OCI-LY7 (cell line): Measurements from ENCODE around the gene TMC2. TPM values are rescaled to one million over a fixed set of nuclear protein-coding genes. Genes with fewer than 3 reads are reported as not detected.

Experiments used
- BruUV-seq: library from RNA; stranded (reverse); fragments of 400-500 nt; replicated peaks from 2 replicates; lab custom pipeline; 2021; lab: Mats Ljungman, UMichigan
- CTCF ChIA-PET: fragments of 300-600 bp; sonication (Branson Sonifier 250); formaldehyde crosslinking; loops from one replicate; lab custom pipeline; 2022; ENCODE audit warnings: antibody characterized with exemption; ENCODE audit not compliant: unreplicated experiment; lab: Charles Lee
- POLR2A ChIA-PET: fragments of 300-600 bp; sonication (Branson Sonifier 250); formaldehyde crosslinking; loops from one replicate; lab custom pipeline; 2022; ENCODE audit warnings: antibody characterized with exemption; lab: Charles Lee
- DNase-seq: peaks from one replicate; pipeline ENCODE4 v3.0.0-alpha.2; 2015; ENCODE audit warnings: low spot score
- H2AFZ ChIP-seq: fragments of 200-600 bp; sonication (generic), shearing (Covaris generic); 2 replicates; pipeline ENCODE4 v1.6.1; 2014; ENCODE audit warnings: mild to moderate bottlenecking, antibody characterized with exemption, low read length, moderate library complexity
- H3K27ac ChIP-seq: fragments of 200-600 bp; sonication (generic); 2 replicates; pipeline ENCODE4 v1.5.1; 2014; ENCODE audit warnings: mixed run types, low read depth, mild to moderate bottlenecking, moderate library complexity, low read length, inconsistent platforms; ENCODE audit not compliant: poor library complexity, severe bottlenecking
- H3K36me3 ChIP-seq: fragments of 200-600 bp; sonication (generic); 2 replicates; pipeline ENCODE4 v1.6.1; 2014; ENCODE audit warnings: mild to moderate bottlenecking, antibody characterized with exemption, low read length, moderate library complexity, mixed read lengths; ENCODE audit not compliant: insufficient read depth
- H3K4me1 ChIP-seq: fragments of 200-600 bp; sonication (generic); 2 replicates; pipeline ENCODE4 v1.5.1; 2014; ENCODE audit warnings: mild to moderate bottlenecking, low read length; ENCODE audit not compliant: insufficient read depth, poor library complexity, severe bottlenecking
- H3K4me2 ChIP-seq: fragments of 200-600 bp; sonication (generic); 2 replicates; pipeline ENCODE4 v1.6.1; 2014; ENCODE audit warnings: mild to moderate bottlenecking, low read length
- H3K4me3 ChIP-seq: fragments of 200-600 bp; sonication (generic); 2 replicates; pipeline ENCODE4 v1.5.1; 2014; ENCODE audit warnings: mild to moderate bottlenecking, low read depth, low read length; ENCODE audit not compliant: poor library complexity, severe bottlenecking
- H3K79me2 ChIP-seq: fragments of 200-600 bp; sonication (generic); 2 replicates; pipeline ENCODE4 v1.6.1; 2016; ENCODE audit warnings: low read depth, mild to moderate bottlenecking, low read length, moderate library complexity, mixed read lengths; ENCODE audit not compliant: insufficient read depth
- H3K9me2 ChIP-seq: fragments of 200-600 bp; sonication (generic); 2 replicates; pipeline ENCODE4 v1.6.1; 2016; ENCODE audit warnings: mild to moderate bottlenecking, low read length, mixed read lengths; ENCODE audit not compliant: insufficient read depth
- H3K9me3 ChIP-seq: fragments of 200-600 bp; sonication (generic); 2 replicates; pipeline ENCODE4 v1.6.1; 2014; ENCODE audit warnings: mild to moderate bottlenecking, mixed run types, low read length, mixed read lengths
- H4K20me1 ChIP-seq: fragments of 200-600 bp; sonication (generic); 2 replicates; pipeline ENCODE4 v1.6.1; 2014; ENCODE audit warnings: mild to moderate bottlenecking, antibody characterized with exemption, low read length, moderate library complexity, mixed read lengths; ENCODE audit not compliant: insufficient read depth
- EZH2phosphoT487 ChIP-seq: fragments of 200-600 bp; sonication (generic); IDR thresholded peaks from 2 replicates; pipeline ENCODE4 v1.6.1; 2018; ENCODE audit warnings: low read depth, borderline replicate concordance, mild to moderate bottlenecking, mixed run types, antibody characterized with exemption, low read length, moderate library complexity, mixed read lengths
- intact Hi-C: fragments of 100-400 bp; cut with micrococcal nuclease; formaldehyde crosslinking; loops from one replicate; pipeline ENCODE4 v1.10.0; 2022; ENCODE audit not compliant: unreplicated experiment
- total RNA-seq, 2 experiments: library from RNA; depleted of rRNA in 1 of 2; stranded (reverse); fragments of >200 nt in 1 of 2; shearing (Covaris generic) in 1 of 2; gene quantifications; 2 replicates each; pipeline ENCODE4 v1.2.3, GENCODE V29; 2014 to 2022
- TF ChIP-seq, protein P1 (sequence below): fragments of 200-600 bp; sonication (generic); conservative IDR thresholded peaks from 2 replicates; pipeline ENCODE4 v1.5.1; 2014; ENCODE audit warnings: mild to moderate bottlenecking, antibody characterized with exemption, low read length, moderate library complexity, mixed read lengths

Gene TMC2
- total RNA-seq, 2 experiments from 2014 or later, result not detected

DNA sequence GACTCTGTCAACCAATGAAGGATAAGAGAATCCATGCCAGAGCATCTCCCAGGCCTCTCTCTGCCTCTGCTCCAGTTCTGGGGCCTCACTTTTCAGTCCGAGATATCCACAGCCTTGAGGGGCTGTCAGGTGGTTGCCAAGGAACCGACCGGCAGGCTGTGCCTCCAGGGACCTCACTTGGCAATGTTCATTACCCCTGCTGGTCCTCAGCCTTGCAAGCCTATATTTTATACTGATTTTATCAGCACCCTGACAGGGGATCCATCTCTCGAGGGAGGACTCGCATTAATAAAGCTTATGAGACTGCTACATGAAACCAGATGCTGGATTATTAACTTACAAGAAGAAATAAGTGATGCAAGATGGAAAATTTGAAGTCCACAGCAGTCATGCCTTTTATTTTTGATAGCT lies 39.9 kb downstream of the TMC2 start:
- no peaks in the 10 kb centered on the region for H3K4me1 ChIP-seq
- CTCF ChIA-PET, result no interaction called here
- no peak for DNase-seq
- H3K79me2 ChIP-seq, result no peaks in the 10 kb centered on the region
- no TSS peak for BruUV-seq
- no peak overlapping the region for H3K4me3 ChIP-seq
- POLR2A ChIA-PET, result no interaction called here
- no peak for TF ChIP-seq EZH2phosphoT487
- TF ChIP-seq, protein P1, sequence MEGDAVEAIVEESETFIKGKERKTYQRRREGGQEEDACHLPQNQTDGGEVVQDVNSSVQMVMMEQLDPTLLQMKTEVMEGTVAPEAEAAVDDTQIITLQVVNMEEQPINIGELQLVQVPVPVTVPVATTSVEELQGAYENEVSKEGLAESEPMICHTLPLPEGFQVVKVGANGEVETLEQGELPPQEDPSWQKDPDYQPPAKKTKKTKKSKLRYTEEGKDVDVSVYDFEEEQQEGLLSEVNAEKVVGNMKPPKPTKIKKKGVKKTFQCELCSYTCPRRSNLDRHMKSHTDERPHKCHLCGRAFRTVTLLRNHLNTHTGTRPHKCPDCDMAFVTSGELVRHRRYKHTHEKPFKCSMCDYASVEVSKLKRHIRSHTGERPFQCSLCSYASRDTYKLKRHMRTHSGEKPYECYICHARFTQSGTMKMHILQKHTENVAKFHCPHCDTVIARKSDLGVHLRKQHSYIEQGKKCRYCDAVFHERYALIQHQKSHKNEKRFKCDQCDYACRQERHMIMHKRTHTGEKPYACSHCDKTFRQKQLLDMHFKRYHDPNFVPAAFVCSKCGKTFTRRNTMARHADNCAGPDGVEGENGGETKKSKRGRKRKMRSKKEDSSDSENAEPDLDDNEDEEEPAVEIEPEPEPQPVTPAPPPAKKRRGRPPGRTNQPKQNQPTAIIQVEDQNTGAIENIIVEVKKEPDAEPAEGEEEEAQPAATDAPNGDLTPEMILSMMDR, result no peak
- no peaks in the 10 kb centered on the region for H4K20me1 ChIP-seq
- no peaks in the 10 kb centered on the region for H3K9me2 ChIP-seq
- intact Hi-C loops, result no loop called here
- H3K27ac ChIP-seq, result no peak overlapping the region
- H3K9me3 ChIP-seq, result no peaks in the 10 kb centered on the region
- no peak overlapping the region for H3K4me2 ChIP-seq
- H2AFZ ChIP-seq, result no peak overlapping the region
- no peaks in the 10 kb centered on the region for H3K36me3 ChIP-seq

DNA sequence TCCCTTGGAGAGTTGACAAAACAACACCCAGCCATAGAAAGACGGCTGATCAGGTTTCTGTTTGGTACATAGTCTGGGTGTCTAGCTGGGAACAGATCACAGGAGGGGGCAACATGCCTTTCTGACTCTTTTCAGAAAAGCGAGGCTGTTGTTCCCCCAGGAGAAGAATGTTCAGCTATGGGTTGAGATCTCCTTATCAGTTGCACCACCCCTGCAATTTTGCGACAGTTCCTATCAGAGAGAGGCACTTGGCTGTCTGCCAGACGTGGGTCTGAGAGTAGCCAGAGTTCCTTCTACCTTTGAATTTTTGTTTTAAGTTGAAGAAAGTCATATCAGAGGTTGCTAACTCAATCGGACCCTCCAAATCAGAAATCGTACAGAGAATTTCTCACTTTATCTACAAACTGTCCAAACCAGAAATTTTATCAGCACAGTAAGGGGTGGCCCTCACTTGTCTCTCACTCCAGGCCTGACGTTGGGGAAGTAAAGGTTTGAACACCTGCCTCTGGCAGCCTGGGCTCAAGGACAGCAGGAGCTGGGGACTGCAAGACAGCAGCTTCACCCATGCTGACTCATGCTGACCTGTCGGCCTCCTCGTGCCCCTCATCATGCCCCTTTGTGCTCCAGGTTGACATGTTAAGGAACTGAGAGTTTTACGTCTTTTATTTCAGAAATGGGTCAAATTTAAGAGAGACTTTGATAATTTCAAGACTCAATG lies 42.3 kb downstream of the TMC2 start:
- Histone ChIP-seq H3K4me2 (no peak overlapping the region), H3K9me2 (no peaks in the 10 kb centered on the region), H3K79me2 (no peaks in the 10 kb centered on the region), H3K27ac (no peak overlapping the region), H3K4me3 (no peak overlapping the region), H2AFZ (no peak overlapping the region), H3K36me3 (no peaks in the 10 kb centered on the region), H3K4me1 (no peaks in the 10 kb centered on the region), H3K9me3 (no peaks in the 10 kb centered on the region), H4K20me1 (no peaks in the 10 kb centered on the region)
- BruUV-seq, result no TSS peak
- CTCF ChIA-PET, result no interaction called here
- DNase-seq, result no peak
- intact Hi-C loops, result no loop called here
- no peak for TF ChIP-seq EZH2phosphoT487
- TF ChIP-seq, protein P1, result no peak
- POLR2A ChIA-PET, result no interaction called here

DNA sequence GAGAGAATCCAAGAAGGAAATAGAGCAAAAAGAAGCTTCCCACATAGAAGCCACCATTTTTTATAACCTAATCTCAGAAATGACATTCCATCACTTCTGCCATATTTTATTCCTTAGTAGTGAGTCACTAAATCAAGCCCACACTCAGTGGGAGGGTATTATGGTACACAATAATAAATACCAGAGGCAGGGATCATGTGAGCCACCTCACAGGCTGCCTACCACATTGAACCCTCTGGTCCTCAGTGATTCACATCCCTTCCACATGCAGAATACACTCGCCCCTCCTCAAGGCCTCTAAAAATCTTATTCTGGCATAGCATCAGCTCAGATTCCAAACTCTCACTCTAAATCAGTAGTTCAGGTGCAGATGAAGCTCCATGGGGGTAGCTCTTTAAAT lies 49.4 kb downstream of the TMC2 start:
- H3K9me2 ChIP-seq, result no peaks in the 10 kb centered on the region
- no peaks in the 10 kb centered on the region for H3K36me3 ChIP-seq
- ChIA-PET POLR2A (no interaction called here), CTCF (no interaction called here)
- DNase-seq, result no peak
- intact Hi-C loops, result no loop called here
- TF ChIP-seq EZH2phosphoT487, result no peak
- TF ChIP-seq, protein P1, result no peak
- no peak overlapping the region for H3K27ac ChIP-seq
- no peaks in the 10 kb centered on the region for H3K4me1 ChIP-seq
- no TSS peak for BruUV-seq
- no peak overlapping the region for H2AFZ ChIP-seq
- H4K20me1 ChIP-seq, result no peaks in the 10 kb centered on the region
- H3K79me2 ChIP-seq, result no peaks in the 10 kb centered on the region
- no peak overlapping the region for H3K4me3 ChIP-seq
- no peak overlapping the region for H3K4me2 ChIP-seq
- no peaks in the 10 kb centered on the region for H3K9me3 ChIP-seq
